Activated CD4-positive, alpha-beta memory T cell treated with anti-CD3 and anti-CD28 coated beads, Interleukin-2, amount 10 ng/mL, durations not matched to agents 7 days and 5 days (primary cell): ENCODE results near the gene SNED1. TPM values are rescaled to one million over a fixed set of nuclear protein-coding genes. Genes with fewer than 3 reads are reported as not detected.

Experiments used
- CTCF ChIA-PET: fragments of 350-600 bp; sonication (Branson Sonifier 250); formaldehyde crosslinking; loops from one replicate; lab custom pipeline; 2021; ENCODE audit warnings: antibody characterized with exemption, inconsistent platforms; lab: Charles Lee
- POLR2A ChIA-PET: fragments of 350-600 bp; sonication (Branson Sonifier 250); formaldehyde crosslinking; loops from one replicate; lab custom pipeline; 2021; ENCODE audit warnings: antibody characterized with exemption; lab: Charles Lee
- DNase-seq: peaks from one replicate; pipeline ENCODE4 v3.0.0-alpha.2; 2020
- H3K27ac Mint-ChIP-seq: one replicate; pipeline ENCODE4 v1.8.0; 2021; ENCODE audit warnings: mild to moderate bottlenecking, mixed read lengths
- H3K27me3 Mint-ChIP-seq: one replicate; pipeline ENCODE4 v1.8.0; 2021; ENCODE audit warnings: mixed read lengths
- H3K36me3 Mint-ChIP-seq: one replicate; pipeline ENCODE4 v1.8.0; 2021; ENCODE audit warnings: low read depth, mixed read lengths
- H3K4me1 Mint-ChIP-seq: one replicate; pipeline ENCODE4 v1.8.0; 2021; ENCODE audit warnings: mixed read lengths
- H3K4me3 Mint-ChIP-seq: one replicate; pipeline ENCODE4 v1.8.0; 2021; ENCODE audit warnings: mild to moderate bottlenecking, mixed read lengths
- H3K9me3 Mint-ChIP-seq: one replicate; pipeline ENCODE4 v1.8.0; 2021; ENCODE audit warnings: mixed read lengths
- total RNA-seq, 2 experiments: library from RNA; stranded (reverse); gene quantifications; one replicate each; pipeline ENCODE4 v1.2.3, GENCODE V29; 2021

SNED1 gene
- total RNA-seq, 2 experiments from 2014 or later, result 32.6 to 34.3 TPM

GRCh38 chr2:240963868-240964703, 34.3 kb upstream of the SNED1 start:
- Mint-ChIP-seq H3K9me3 (no peaks in the 10 kb centered on the region), H3K4me1 (no peaks in the 10 kb centered on the region), H3K36me3 (no peaks in the 10 kb centered on the region), H3K27me3 (no peaks in the 10 kb centered on the region), H3K4me3 (no peak overlapping the region), H3K27ac (no peak overlapping the region)
- ChIA-PET POLR2A (no interaction called here), CTCF (no interaction called here)
- DNase-seq, result peak; percentile 13

- H3K36me3 Mint-ChIP-seq, result no peaks in the 10 kb centered on the region
- H3K27me3 Mint-ChIP-seq, result no peaks in the 10 kb centered on the region
- no peak for DNase-seq
- ChIA-PET CTCF (no interaction called here), POLR2A (no interaction called here)
- H3K9me3 Mint-ChIP-seq, result no peaks in the 10 kb centered on the region
- no peak overlapping the region for H3K27ac Mint-ChIP-seq
- H3K4me1 Mint-ChIP-seq, result no peaks in the 10 kb centered on the region
- H3K4me3 Mint-ChIP-seq, result no peak overlapping the region
These were observed 33.6 kb upstream of the SNED1 start for GRCh38 chr2:240964704-240965295.

DNA sequence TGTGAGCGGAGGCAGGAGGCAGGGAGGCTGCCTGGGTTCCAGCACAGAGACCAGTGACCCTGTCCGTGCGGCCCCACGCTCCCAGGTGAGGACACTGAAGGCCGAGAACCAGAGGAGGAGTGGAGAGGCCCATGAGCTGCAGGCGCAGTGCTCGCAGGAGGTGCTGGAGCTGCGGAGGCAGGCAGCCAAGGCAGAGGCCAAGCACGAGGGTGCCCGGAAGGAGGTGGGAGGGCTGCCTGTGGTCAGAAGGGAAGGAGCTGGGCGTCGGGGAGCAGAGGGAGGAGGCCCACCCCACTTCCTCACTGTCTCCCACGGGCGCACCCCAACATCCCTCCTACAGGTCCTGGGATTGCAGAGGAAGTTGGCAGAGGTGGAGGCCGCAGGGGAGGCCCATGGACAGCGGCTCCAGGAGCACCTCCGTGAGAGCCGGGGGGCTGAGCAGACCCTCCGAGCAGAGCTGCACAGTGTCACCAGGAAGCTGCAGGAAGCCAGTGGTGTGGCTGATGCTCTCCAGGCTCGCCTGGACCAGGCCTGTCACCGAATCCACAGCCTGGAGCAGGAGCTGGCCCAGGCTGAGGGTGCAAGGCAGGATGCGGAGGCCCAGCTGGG, 33.0 kb upstream of the SNED1 start:
- H3K27me3 Mint-ChIP-seq, result no peaks in the 10 kb centered on the region
- DNase-seq, result no peak
- H3K27ac Mint-ChIP-seq, result no peak overlapping the region
- H3K4me1 Mint-ChIP-seq, result peaks cover 3% of the 10 kb centered on the region
- CTCF ChIA-PET, result no interaction called here
- H3K9me3 Mint-ChIP-seq, result no peaks in the 10 kb centered on the region
- H3K4me3 Mint-ChIP-seq, result no peak overlapping the region
- no peaks in the 10 kb centered on the region for H3K36me3 Mint-ChIP-seq
- POLR2A ChIA-PET, result no interaction called here

DNA sequence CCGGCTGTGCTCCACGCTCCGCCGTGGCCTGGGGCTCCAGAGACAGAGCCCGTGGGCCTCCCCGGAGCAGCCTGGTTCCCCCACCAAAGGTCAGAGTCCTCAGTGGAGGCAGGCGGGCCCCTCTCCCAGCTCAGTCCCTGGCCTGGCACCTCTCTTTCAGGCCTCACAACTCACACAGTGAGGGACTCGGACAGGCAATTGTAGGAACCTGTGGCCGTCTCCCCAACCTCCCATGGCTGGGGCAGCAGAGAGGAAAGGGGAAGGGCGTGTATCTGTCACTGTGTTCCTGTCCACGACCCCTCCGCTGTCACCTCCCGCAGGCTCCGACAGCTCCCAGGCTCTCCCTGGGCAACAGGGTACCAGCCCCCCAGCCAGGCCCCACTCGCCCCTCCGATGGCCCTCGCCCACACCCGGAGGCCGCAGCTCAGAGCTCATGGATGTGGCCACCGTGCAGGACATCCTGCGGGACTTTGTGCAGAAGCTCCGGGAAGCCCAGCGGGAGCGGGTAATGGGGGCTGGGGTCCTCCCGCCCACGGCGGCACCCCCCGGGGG, 32.4 kb upstream of the SNED1 start:
- DNase-seq, result no peak
- Mint-ChIP-seq H3K4me1 (peaks cover 3% of the 10 kb centered on the region), H3K27ac (no peak overlapping the region), H3K4me3 (no peak overlapping the region), H3K27me3 (no peaks in the 10 kb centered on the region), H3K36me3 (no peaks in the 10 kb centered on the region), H3K9me3 (no peaks in the 10 kb centered on the region)
- ChIA-PET POLR2A (no interaction called here), CTCF (no interaction called here)

DNA sequence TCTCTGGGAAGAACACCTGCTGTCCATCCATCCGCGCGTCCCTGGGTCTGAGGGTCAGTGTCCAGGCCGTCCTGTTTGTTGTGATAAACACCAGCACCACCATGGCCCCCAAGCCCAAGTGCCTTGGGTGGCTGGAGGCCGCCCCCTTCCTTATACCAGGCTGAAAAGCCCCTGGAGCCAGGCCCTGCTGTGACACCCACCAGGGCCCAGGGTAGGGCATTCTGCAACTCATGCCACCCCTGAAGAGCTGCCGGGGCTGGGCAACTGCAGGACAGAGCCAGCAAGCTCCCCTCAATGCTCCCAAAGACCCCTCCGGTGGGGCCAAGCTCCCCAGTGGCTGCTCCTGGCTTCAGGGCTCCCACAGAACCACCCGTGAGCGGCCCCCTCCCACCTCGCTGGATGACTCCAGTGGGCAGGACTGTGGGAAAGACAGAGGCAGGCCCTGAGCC, 31.9 kb upstream of the SNED1 start:
- peaks cover 3% of the 10 kb centered on the region for H3K4me1 Mint-ChIP-seq
- POLR2A ChIA-PET, result no interaction called here
- no peaks in the 10 kb centered on the region for H3K9me3 Mint-ChIP-seq
- DNase-seq, result no peak
- H3K27ac Mint-ChIP-seq, result no peak overlapping the region
- no peaks in the 10 kb centered on the region for H3K36me3 Mint-ChIP-seq
- no peak overlapping the region for H3K4me3 Mint-ChIP-seq
- CTCF ChIA-PET, result no interaction called here
- H3K27me3 Mint-ChIP-seq, result peaks cover 3% of the 10 kb centered on the region

DNA sequence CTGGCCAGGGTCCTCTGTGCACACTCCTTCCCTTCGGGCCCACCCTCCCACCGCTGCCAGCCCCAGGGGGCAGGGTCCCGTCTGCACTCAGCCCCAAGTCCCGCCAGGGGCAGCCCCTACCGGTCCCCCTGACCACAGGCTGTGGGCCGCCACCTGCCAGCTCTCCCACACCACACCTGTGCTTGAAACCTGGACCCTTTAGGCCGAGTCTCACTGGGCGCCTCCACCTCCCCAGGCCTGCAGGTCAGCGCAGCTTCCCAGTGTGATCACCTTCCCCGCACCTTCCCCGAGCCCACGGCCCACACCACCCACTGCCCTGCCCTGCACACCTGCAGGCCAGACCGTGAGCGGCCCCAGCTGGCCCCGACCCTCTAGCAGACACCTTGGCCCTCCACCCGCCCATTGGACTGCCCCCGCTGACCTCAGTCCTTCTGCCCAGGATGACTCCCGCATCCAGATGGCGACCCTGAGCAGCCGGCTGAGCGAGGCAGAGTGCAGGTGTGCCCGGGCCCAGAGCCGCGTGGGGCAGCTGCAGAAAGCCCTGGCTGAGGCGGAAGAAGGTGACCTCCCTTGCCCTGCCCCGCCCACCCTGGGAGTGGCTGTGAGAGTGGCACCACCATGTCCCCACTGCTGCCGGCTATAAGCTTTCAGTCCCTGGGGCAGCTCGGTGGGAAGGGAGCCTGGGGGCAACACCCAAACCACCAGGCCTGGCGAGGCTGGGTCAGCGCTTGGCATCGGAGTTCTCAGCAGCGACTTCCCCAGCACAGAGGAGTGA, 31.3 kb upstream of the SNED1 start:
- CTCF ChIA-PET, result no interaction called here

DNA sequence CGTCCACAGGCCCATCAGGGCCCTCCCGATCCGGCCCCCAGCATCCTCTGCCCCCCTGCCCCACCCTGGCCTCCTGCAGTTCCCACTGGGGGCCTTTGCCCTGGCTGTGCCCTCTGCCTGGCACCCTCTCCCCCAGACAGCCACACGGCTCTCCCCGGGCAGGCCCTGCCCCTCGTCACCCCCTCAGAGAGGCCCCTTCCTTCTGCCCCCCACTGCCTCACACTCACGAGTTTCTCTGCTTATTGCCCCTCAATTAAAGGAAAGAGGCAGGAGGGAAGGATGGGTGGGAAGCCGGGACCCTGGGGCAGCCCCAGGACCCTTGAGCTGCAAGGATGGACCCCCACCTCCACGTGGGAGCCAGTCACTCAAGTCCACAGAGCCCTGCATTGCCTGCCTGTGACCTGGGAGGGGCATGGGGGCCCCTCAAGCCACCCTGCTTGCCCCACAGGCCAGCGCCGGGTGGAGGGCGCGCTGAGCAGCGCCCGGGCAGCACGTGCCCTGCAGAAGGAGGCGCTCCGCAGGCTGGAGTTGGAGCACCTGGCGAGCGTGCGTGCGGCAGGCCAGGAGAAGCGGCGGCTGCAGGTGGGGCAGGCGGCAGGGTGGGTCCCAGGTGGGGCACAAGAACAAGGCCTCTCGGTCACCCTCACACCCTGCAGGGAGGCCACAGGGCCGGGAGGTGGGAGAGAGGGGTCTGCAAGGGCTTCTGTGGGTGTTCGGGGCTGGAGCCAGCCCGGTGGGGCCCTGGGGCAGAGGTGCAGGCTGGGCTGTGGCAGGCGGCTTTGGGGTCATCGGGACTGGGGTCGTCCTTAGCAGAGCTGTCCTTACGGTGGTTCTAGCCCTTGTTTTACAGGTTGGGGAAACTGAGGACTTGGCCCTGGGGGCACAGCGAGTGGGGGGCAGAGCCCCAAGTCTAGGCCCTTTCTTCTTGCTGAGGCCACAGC, 30.5 kb upstream of the SNED1 start:
- Mint-ChIP-seq H3K9me3 (no peaks in the 10 kb centered on the region), H3K27me3 (peaks cover 8% of the 10 kb centered on the region), H3K36me3 (no peaks in the 10 kb centered on the region), H3K27ac (no peak overlapping the region), H3K4me3 (no peak overlapping the region), H3K4me1 (peaks cover 3% of the 10 kb centered on the region)
- ChIA-PET POLR2A (no interaction called here), CTCF (no interaction called here)
- DNase-seq, result no peak

More for the DNA sequence above, 31.3 kb upstream of the SNED1 start:
- POLR2A ChIA-PET, result no interaction called here
- Mint-ChIP-seq H3K4me3 (no peak overlapping the region), H3K4me1 (peaks cover 3% of the 10 kb centered on the region), H3K27ac (no peak overlapping the region), H3K9me3 (no peaks in the 10 kb centered on the region), H3K27me3 (peaks cover 8% of the 10 kb centered on the region), H3K36me3 (no peaks in the 10 kb centered on the region)
- no peak for DNase-seq

DNA sequence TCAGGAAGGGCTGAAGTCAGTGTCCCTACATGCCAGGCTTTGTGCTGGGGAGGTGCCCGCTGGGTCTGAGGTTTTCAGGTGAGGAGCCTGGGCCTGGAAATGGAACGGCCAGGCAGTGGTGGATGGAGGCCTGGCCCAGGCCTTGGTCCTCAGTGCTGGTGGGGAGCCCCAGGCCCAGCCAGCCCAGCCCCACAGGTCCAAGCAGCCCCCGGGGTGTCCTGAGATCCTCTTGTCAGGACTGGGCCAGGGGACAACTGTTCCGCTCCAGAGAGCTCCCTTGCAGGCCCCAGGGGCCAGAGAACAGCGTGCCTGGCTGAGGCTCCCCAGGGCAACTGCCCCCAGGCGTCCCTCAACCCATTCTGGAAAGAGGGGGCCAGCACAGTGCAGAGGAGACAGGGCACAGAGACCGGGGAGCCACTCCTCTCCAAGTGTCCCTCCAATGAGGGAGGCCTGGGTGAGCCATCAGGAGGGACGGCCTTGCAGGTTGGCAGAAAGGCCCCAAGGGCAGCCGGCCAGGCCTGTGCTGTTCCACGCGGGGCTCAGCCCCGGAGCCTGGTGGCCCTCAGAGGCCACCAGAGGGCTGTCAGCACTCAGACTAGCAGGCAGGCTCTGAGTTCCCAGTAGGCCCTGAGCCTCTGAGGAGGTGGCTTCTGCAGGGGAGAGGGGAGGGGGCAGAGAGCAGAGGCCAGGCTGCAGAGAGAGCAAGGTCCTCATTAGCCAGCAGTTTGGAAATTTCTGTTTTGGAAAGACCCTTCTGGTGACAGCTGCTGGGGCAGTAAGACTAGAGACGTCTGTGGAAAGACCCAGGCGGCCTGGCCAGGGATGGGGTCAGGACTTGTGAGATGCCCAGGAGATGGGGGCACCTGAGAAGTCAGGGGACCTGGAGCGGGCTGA, 29.4 kb upstream of the SNED1 start:
- CTCF ChIA-PET, result no interaction called here
- POLR2A ChIA-PET, result no interaction called here

DNA sequence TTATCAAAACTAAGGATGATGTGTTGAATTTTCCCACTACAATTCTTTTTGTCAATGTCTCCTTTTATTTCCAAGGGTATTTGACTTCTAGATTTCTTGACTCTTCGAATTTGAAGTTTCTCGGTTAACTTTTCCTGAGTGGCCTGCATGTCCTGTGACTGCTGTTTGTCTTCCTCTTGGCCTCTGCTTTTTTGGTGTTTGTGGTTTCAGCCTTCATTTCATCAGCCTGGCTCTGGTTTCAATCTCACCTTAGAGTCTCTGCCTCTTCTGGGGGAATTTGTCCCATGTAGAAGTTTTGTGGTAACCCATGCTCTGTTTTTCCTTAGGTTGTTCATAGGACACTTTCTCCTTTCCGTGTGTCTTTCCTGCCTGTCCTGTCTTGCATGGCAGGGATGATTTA, 28.3 kb upstream of the SNED1 start:
- ChIA-PET POLR2A (no interaction called here), CTCF (no interaction called here)
- Mint-ChIP-seq H3K27me3 (peaks cover 18% of the 10 kb centered on the region), H3K27ac (no peak overlapping the region), H3K4me3 (no peak overlapping the region), H3K36me3 (no peaks in the 10 kb centered on the region), H3K4me1 (peaks cover 15% of the 10 kb centered on the region), H3K9me3 (no peaks in the 10 kb centered on the region)
- DNase-seq, result no peak

More for the DNA sequence above, 29.4 kb upstream of the SNED1 start:
- Mint-ChIP-seq H3K4me3 (no peak overlapping the region), H3K27me3 (peaks cover 14% of the 10 kb centered on the region), H3K27ac (no peak overlapping the region), H3K9me3 (no peaks in the 10 kb centered on the region), H3K4me1 (peaks cover 6% of the 10 kb centered on the region), H3K36me3 (no peaks in the 10 kb centered on the region)
- no peak for DNase-seq

DNA sequence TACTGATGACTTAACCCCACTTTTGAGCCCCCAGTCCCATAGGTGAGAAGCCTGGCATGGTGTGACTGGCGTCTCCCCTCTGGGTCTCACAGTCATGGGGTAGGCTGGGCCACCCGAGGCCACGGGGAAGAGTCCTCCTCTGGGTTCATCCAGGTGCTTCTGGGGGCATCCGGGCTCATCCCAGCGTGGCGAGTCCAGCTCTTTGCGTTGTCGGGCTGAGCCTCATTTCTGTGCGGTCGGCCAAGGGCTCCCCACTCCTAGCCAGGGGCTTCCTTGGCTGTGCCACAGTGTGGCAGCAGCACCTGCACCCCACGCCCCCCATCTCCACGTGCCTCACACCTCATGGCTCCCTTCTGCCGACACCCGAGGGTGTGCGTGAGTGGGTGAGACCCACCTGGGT, 27.6 kb upstream of the SNED1 start:
- H3K9me3 Mint-ChIP-seq, result no peaks in the 10 kb centered on the region
- no peak overlapping the region for H3K4me3 Mint-ChIP-seq
- ChIA-PET POLR2A (no interaction called here), CTCF (no interaction called here)
- H3K27me3 Mint-ChIP-seq, result peaks cover 18% of the 10 kb centered on the region
- peaks cover 19% of the 10 kb centered on the region for H3K4me1 Mint-ChIP-seq
- no peak overlapping the region for H3K27ac Mint-ChIP-seq
- no peaks in the 10 kb centered on the region for H3K36me3 Mint-ChIP-seq
- no peak for DNase-seq

- POLR2A ChIA-PET, result no interaction called here
- CTCF ChIA-PET, result no interaction called here
These were observed 26.2 kb upstream of the SNED1 start for GRCh38 chr2:240972201-240972600.

More at GRCh38 chr2:240972201-240972600, 26.2 kb upstream of the SNED1 start:
- no peak overlapping the region for H3K27ac Mint-ChIP-seq
- peaks cover 18% of the 10 kb centered on the region for H3K27me3 Mint-ChIP-seq
- H3K36me3 Mint-ChIP-seq, result no peaks in the 10 kb centered on the region
- H3K9me3 Mint-ChIP-seq, result no peaks in the 10 kb centered on the region
- peaks cover 19% of the 10 kb centered on the region for H3K4me1 Mint-ChIP-seq
- no peak for DNase-seq
- H3K4me3 Mint-ChIP-seq, result no peak overlapping the region
